ENCODE results near the gene RASAL2.
"Not testable (repeated sequence)": the region's sequence is repeated elsewhere in the genome, so short reads cannot be mapped to it uniquely, and the experiment has no call there.

RASAL2 gene

GRCh38 chr1:178237121-178237520 is 143.2 kb downstream of the RASAL2 start:
- no peak for DNase-seq (ENCODE audit: low spot score)

GRCh38 chr1:178238722-178239510 is 145.0 kb downstream of the RASAL2 start:
- no peak for DNase-seq (ENCODE audit: low spot score)

- no peak for DNase-seq (ENCODE audit: low spot score)
Observed at GRCh38 chr1:178241057-178241456, 147.2 kb downstream of the RASAL2 start.

GRCh38 chr1:178241837-178242236 is 147.9 kb downstream of the RASAL2 start:
- no peak for DNase-seq (ENCODE audit: low spot score)

- no peak for DNase-seq (ENCODE audit: low spot score)
Observed at GRCh38 chr1:178243119-178243518, 149.2 kb downstream of the RASAL2 start.

- DNase-seq (ENCODE audit: low spot score) = no peak
Observed at GRCh38 chr1:178243890-178244289, 150.0 kb downstream of the RASAL2 start.

- not testable (repeated sequence) for DNase-seq (ENCODE audit: low spot score)
Observed at GRCh38 chr1:178248284-178248683, 154.4 kb downstream of the RASAL2 start.

GRCh38 chr1:178253581-178253980 is 159.7 kb downstream of the RASAL2 start:
- not testable (repeated sequence) for DNase-seq (ENCODE audit: low spot score)

GRCh38 chr1:178254433-178254832 is 160.5 kb downstream of the RASAL2 start:
- no peak for DNase-seq (ENCODE audit: low spot score)

GRCh38 chr1:178258536-178258935 is 164.6 kb downstream of the RASAL2 start:
- DNase-seq (ENCODE audit: low spot score) = no peak

GRCh38 chr1:178262120-178262500 is 168.2 kb downstream of the RASAL2 start:
- DNase-seq (ENCODE audit: low spot score) = no peak

- DNase-seq (ENCODE audit: low spot score) = no peak
Observed at GRCh38 chr1:178263341-178263740, 169.4 kb downstream of the RASAL2 start.

- no peak for DNase-seq (ENCODE audit: low spot score)
Observed at GRCh38 chr1:178266113-178266512, 172.2 kb downstream of the RASAL2 start.

- DNase-seq (ENCODE audit: low spot score) = no peak
Observed at GRCh38 chr1:178266619-178267066, 172.7 kb downstream of the RASAL2 start.

GRCh38 chr1:178267646-178268094 is 173.8 kb downstream of the RASAL2 start:
- DNase-seq (ENCODE audit: low spot score) = no peak

- no peak for DNase-seq (ENCODE audit: low spot score)
Observed at GRCh38 chr1:178271471-178271870, 177.6 kb downstream of the RASAL2 start.

GRCh38 chr1:178273707-178274410 is 180.0 kb downstream of the RASAL2 start:
- no peak for DNase-seq (ENCODE audit: low spot score)

GRCh38 chr1:178275049-178275448 is 181.1 kb downstream of the RASAL2 start:
- no peak for DNase-seq (ENCODE audit: low spot score)

GRCh38 chr1:178275553-178275952 is 181.6 kb downstream of the RASAL2 start:
- DNase-seq (ENCODE audit: low spot score) = no peak

- no peak for DNase-seq (ENCODE audit: low spot score)
Observed at GRCh38 chr1:178277793-178278530, 184.1 kb downstream of the RASAL2 start.

GRCh38 chr1:178278916-178279686 is 185.2 kb downstream of the RASAL2 start:
- DNase-seq (ENCODE audit: low spot score) = no peak

GRCh38 chr1:178282949-178283367 is 189.1 kb downstream of the RASAL2 start:
- no peak for DNase-seq (ENCODE audit: low spot score)
